Measurements from ENCODE around the gene CRYAA. TPM values are rescaled to one million over a fixed set of nuclear protein-coding genes. Genes with fewer than 3 reads are reported as not detected.
A peak's percentile ranks its signal among the peaks of the same experiment; 100 is the strongest.
"Not testable (repeated sequence)": the region's sequence is repeated elsewhere in the genome, so short reads cannot be mapped to it uniquely, and the experiment has no call there.

Gene CRYAA
- total RNA-seq, 1 donor from 2014 or later, result not detected

- not testable (repeated sequence) for DNase-seq (ENCODE audit: low spot score)
These were observed 8.5 kb downstream of the CRYAA start for GRCh38 chr21:43177043-43177906.

GRCh38 chr21:43178175-43178826 is 9.5 kb downstream of the CRYAA start:
- not testable (repeated sequence) for DNase-seq (ENCODE audit: low spot score)

GRCh38 chr21:43181033-43181432 is 12.2 kb downstream of the CRYAA start:
- DNase-seq (ENCODE audit: low spot score), result not testable (repeated sequence)

GRCh38 chr21:43187268-43187667 is 18.5 kb downstream of the CRYAA start:
- DNase-seq (ENCODE audit: low spot score), result not testable (repeated sequence)

GRCh38 chr21:43187715-43188114 is 18.9 kb downstream of the CRYAA start:
- no peak for DNase-seq (ENCODE audit: low spot score)

- DNase-seq (ENCODE audit: low spot score), result no peak
These were observed 19.4 kb downstream of the CRYAA start for GRCh38 chr21:43188181-43188580.

- no peak for DNase-seq (ENCODE audit: low spot score)
These were observed 19.9 kb downstream of the CRYAA start for GRCh38 chr21:43188592-43189210.

- no peak for DNase-seq (ENCODE audit: low spot score)
These were observed 21.1 kb downstream of the CRYAA start for GRCh38 chr21:43189936-43190335.

GRCh38 chr21:43190544-43190943 is 21.7 kb downstream of the CRYAA start:
- DNase-seq (ENCODE audit: low spot score), result no peak

GRCh38 chr21:43190951-43191350 is 22.1 kb downstream of the CRYAA start:
- no peak for DNase-seq (ENCODE audit: low spot score)

- DNase-seq (ENCODE audit: low spot score), result no peak
These were observed 22.7 kb downstream of the CRYAA start for GRCh38 chr21:43191521-43191920.

- no peak for DNase-seq (ENCODE audit: low spot score)
These were observed 23.2 kb downstream of the CRYAA start for GRCh38 chr21:43191971-43192370.

GRCh38 chr21:43192501-43193081 is 23.8 kb downstream of the CRYAA start:
- DNase-seq (ENCODE audit: low spot score), result no peak

GRCh38 chr21:43193088-43193650 is 24.4 kb downstream of the CRYAA start:
- DNase-seq (ENCODE audit: low spot score), result no peak

- peak; percentile 87 for DNase-seq (ENCODE audit: low spot score)
These were observed 25.0 kb downstream of the CRYAA start for GRCh38 chr21:43193651-43194302.

- DNase-seq (ENCODE audit: low spot score), result no peak
These were observed 25.7 kb downstream of the CRYAA start for GRCh38 chr21:43194303-43195120.

GRCh38 chr21:43195121-43196021 is 26.6 kb downstream of the CRYAA start:
- peak; percentile 68 for DNase-seq (ENCODE audit: low spot score)

- DNase-seq (ENCODE audit: low spot score), result no peak
These were observed 28.0 kb downstream of the CRYAA start for GRCh38 chr21:43196826-43197225.

GRCh38 chr21:43198376-43198775 is 29.6 kb downstream of the CRYAA start:
- no peak for DNase-seq (ENCODE audit: low spot score)

All from umbilical cord (tissue), 2 donors.